HepG2 (cell line): ENCODE data around the gene POU2F1. TPM values are rescaled to one million over a fixed set of nuclear protein-coding genes. Genes with fewer than 3 reads are reported as not detected.

Experiments
- ATAC-seq: fragments of 200-7000 bp; cut with Tn5 transposase; 3 replicates; pipeline ENCODE4 v1.9.1; 2020; ENCODE audit warnings: mild to moderate bottlenecking, moderate library complexity
- BruUV-seq: library from RNA; stranded (reverse); fragments of 400-500 nt; replicated peaks from 2 replicates; lab custom pipeline; 2021; lab: Mats Ljungman, UMichigan
- CTCF ChIA-PET: fragments of 300-600 bp; formaldehyde crosslinking; extraction: SDS; loops from one replicate; lab custom pipeline; 2021; ENCODE audit warnings: low total read pairs, inconsistent platforms, low intra/inter-chr PET ratio; lab: Yijun Ruan, JAX
- POLR2A ChIA-PET: fragments of 350-600 bp; sonication (Branson Sonifier 250); formaldehyde crosslinking; loops from one replicate; lab custom pipeline; 2020; ENCODE audit warnings: antibody characterized with exemption, inconsistent platforms; lab: Yijun Ruan, JAX
- DNase-seq: peaks from one replicate; pipeline ENCODE4 v3.0.0-alpha.2; 2015; ENCODE audit warnings: low spot score
- FAIRE-seq: peaks from 3 replicates; lab custom pipeline; 2011; peaks lifted over from hg19 to GRCh38; lab: Jason Lieb, UNC
- H2AFZ ChIP-seq: one replicate; pipeline ENCODE4 v1.6.1; 2011; ENCODE audit warnings: low read length, inconsistent platforms
- H3K27ac ChIP-seq: fragments of 300-600 bp; 3 replicates; pipeline ENCODE4 v1.8.0; 2011; ENCODE audit warnings: mixed run types, mild to moderate bottlenecking, mixed read lengths, low read length, inconsistent platforms; ENCODE audit not compliant: insufficient read depth; ENCODE audit errors: extremely low read length
- H3K27me3 ChIP-seq, 2 experiments: fragments of 200-600 bp in 1 of 2; 2 replicates in 1 of 2; 3 replicates in 1 of 2; pipeline versions ENCODE4 v1.6.0 to v1.8.0; 2011; ENCODE audit warnings: low read length in 2 of 2, mild to moderate bottlenecking in 2 of 2, moderate library complexity in 2 of 2, inconsistent platforms in 1 of 2; ENCODE audit not compliant: insufficient read depth in 2 of 2, control insufficient read depth in 1 of 2
- H3K36me3 ChIP-seq, 2 experiments: fragments of 200-600 bp in 1 of 2; replicated peaks in 1 of 2; 2 replicates in 1 of 2; 3 replicates in 1 of 2; pipeline versions ENCODE4 v1.5.1 to v1.8.0; 2011; ENCODE audit warnings: low read length in 2 of 2, inconsistent platforms in 1 of 2; ENCODE audit not compliant: insufficient read depth in 2 of 2, control insufficient read depth in 1 of 2
- H3K4me1 ChIP-seq: 2 replicates; pipeline ENCODE4 v1.5.1; 2012; ENCODE audit warnings: low read length, inconsistent platforms; ENCODE audit not compliant: insufficient read depth
- H3K4me2 ChIP-seq: 2 replicates; pipeline ENCODE4 v1.6.0; 2011; ENCODE audit warnings: low read depth, low read length, inconsistent platforms
- H3K4me3 ChIP-seq, 3 experiments: fragments of 200-600 bp in 1 of 3; sonication (generic), shearing (Covaris generic) in 1 of 3; replicated peaks in 1 of 3; 2 replicates each; pipeline ENCODE4 v1.5.1; 2011 to 2016; ENCODE audit warnings: low read length in 3 of 3, inconsistent platforms in 2 of 3, low read depth in 2 of 3, mild to moderate bottlenecking in 2 of 3, control low read depth in 1 of 3, mixed read lengths in 1 of 3; ENCODE audit not compliant: insufficient read depth in 1 of 3
- H3K79me2 ChIP-seq: one replicate; pipeline ENCODE4 v1.6.1; 2011; ENCODE audit warnings: low read length, inconsistent platforms; ENCODE audit not compliant: insufficient read depth
- H3K9ac ChIP-seq: 2 replicates; pipeline ENCODE4 v1.6.0; 2011; ENCODE audit warnings: mild to moderate bottlenecking, low read depth, low read length, inconsistent platforms; ENCODE audit not compliant: insufficient read depth
- H3K9me3 ChIP-seq: 2 replicates; pipeline ENCODE4 v1.5.1; 2012; ENCODE audit warnings: mild to moderate bottlenecking, low read length
- H4K20me1 ChIP-seq: 2 replicates; pipeline ENCODE4 v1.6.0; 2011; ENCODE audit warnings: inconsistent platforms, mild to moderate bottlenecking, low read length, moderate library complexity; ENCODE audit not compliant: insufficient read depth
- BORCS8-MEF2B ChIP-seq: sonication (generic); formaldehyde crosslinking; IDR thresholded peaks from 2 replicates; pipeline ENCODE4 v1.8.0; 2022; ENCODE audit warnings: mild to moderate bottlenecking, missing genetic modification reagents
- CENPBD1 ChIP-seq: sonication (generic); formaldehyde crosslinking; IDR thresholded peaks from 2 replicates; pipeline ENCODE4 v1.8.0; 2022; ENCODE audit warnings: missing genetic modification reagents, low read depth, mild to moderate bottlenecking, borderline replicate concordance
- CHD4 ChIP-seq: fragments of 200-600 bp; sonication (generic); IDR thresholded peaks from 2 replicates; pipeline ENCODE4 v1.7.0; 2017; ENCODE audit warnings: mild to moderate bottlenecking, low read length, borderline replicate concordance
- GABPB1 ChIP-seq: IDR thresholded peaks from 2 replicates; pipeline ENCODE4 v1.6.1; 2016; ENCODE audit warnings: mild to moderate bottlenecking, missing genetic modification reagents, moderate library complexity, missing compliant biosample characterization
- GATAD2A ChIP-seq: IDR thresholded peaks from 2 replicates; pipeline ENCODE4 v1.6.1; 2016
- ISX ChIP-seq: sonication (generic); formaldehyde crosslinking; conservative IDR thresholded peaks from 2 replicates; pipeline ENCODE4 v1.5.0; 2020; ENCODE audit warnings: missing genetic modification reagents
- JUNB ChIP-seq: sonication (generic); formaldehyde crosslinking; IDR thresholded peaks from 2 replicates; pipeline ENCODE4 v1.8.0; 2022; ENCODE audit warnings: missing genetic modification reagents, mild to moderate bottlenecking, borderline replicate concordance
- PITX1 ChIP-seq: sonication (generic); formaldehyde crosslinking; IDR thresholded peaks from 2 replicates; pipeline ENCODE4 v1.5.1; 2020; ENCODE audit warnings: mild to moderate bottlenecking, missing genetic modification reagents
- REXO4 ChIP-seq: sonication (generic); formaldehyde crosslinking; IDR thresholded peaks from 2 replicates; pipeline ENCODE4 v1.8.0; 2022; ENCODE audit warnings: missing genetic modification reagents, mild to moderate bottlenecking, borderline replicate concordance
- SMC3 ChIP-seq: IDR thresholded peaks from 2 replicates; pipeline ENCODE4 v1.6.1; 2011; ENCODE audit warnings: low read length, improper control_type of control experiment
- SNRNP70 ChIP-seq: fragments of 200-400 bp; formaldehyde crosslinking; IDR thresholded peaks from 2 replicates; pipeline ENCODE4 v1.6.1; 2017; ENCODE audit warnings: mild to moderate bottlenecking, low read depth, low read length, moderate library complexity
- ZBTB49 ChIP-seq: sonication (generic); formaldehyde crosslinking; IDR thresholded peaks from 2 replicates; pipeline ENCODE4 v1.4.0; 2020; ENCODE audit warnings: missing genetic modification reagents, borderline replicate concordance
- ZFP1 ChIP-seq: IDR thresholded peaks from 2 replicates; pipeline ENCODE4 v1.6.1; 2016
- ZNF737 ChIP-seq: sonication (generic); formaldehyde crosslinking; IDR thresholded peaks from 2 replicates; pipeline ENCODE4 v1.5.0; 2020; ENCODE audit warnings: missing genetic modification reagents, mild to moderate bottlenecking, borderline replicate concordance
- ZNF792 ChIP-seq: IDR thresholded peaks from 2 replicates; pipeline ENCODE4 v1.6.1; 2016
- in situ Hi-C: cut with HindIII; loops from 2 replicates; pipeline ENCODE4 v1.10.0; 2017; ENCODE audit warnings: low pct_unique_long_range_greater_than_20kb; ENCODE audit not compliant: extremely low pct_ligation_motif_present
- intact Hi-C: fragments of 100-400 bp; cut with micrococcal nuclease; formaldehyde crosslinking; loops from one replicate; pipeline ENCODE4 v1.10.0; 2022; ENCODE audit not compliant: unreplicated experiment
- polyA plus RNA-seq, 8 experiments: library from polyadenylated mRNA; depleted of rRNA in 3 of 8; stranded (reverse) in 7 of 8; unstranded in 1 of 8; fragments of >200 nt; fragmentation: Illumina TruSeq in 4 of 8; extraction: Trizol in 4 of 8; gene quantifications; 2 replicates each; pipeline versions ENCODE4 v1.2.1 to v1.2.3, GENCODE V29; 2011 to 2016; ENCODE audit warnings: low read depth in 4 of 8, missing spikeins in 1 of 8, mixed read lengths in 1 of 8; ENCODE audit not compliant: insufficient read depth in 1 of 8
- total RNA-seq, 5 experiments: library from RNA; depleted of rRNA; stranded (reverse); fragments of >200 nt; fragmentation: Illumina TruSeq; extraction: Trizol; gene quantifications; 2 replicates each; pipeline ENCODE4 v1.2.3, GENCODE V29; 2016; ENCODE audit warnings: low read depth in 1 of 5

The POU2F1 gene
- total and polyA plus RNA-seq, 2 of the 13 experiments (the other 11 are each of a cell fraction or from before 2014, with no cell fraction given) = 10.2 to 13.0 TPM

DNA sequence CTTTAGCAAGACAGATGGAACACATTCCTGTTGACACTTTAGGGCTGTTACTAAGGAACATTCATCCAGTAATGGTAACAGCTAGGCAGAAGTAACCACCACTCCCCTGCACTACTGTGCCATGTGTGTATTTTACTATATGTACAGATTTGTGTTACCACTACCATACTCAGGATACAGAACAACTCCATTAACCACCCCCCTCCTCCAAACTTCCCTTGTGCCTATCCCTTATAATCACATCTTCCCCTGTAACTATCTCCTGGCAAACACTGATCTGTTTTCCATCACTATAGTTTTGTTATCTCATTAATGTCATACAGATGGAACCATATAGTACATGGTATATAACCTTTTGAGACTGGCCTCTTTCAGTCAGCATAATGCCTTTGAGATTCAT is 3.9 kb upstream of the POU2F1 start:
- no peak for FAIRE-seq
- intact Hi-C loops (no loop called here), in situ Hi-C loops (no loop called here)
- no peaks in the 10 kb centered on the region for H4K20me1 ChIP-seq
- H3K27me3 ChIP-seq = peaks cover 2 to 3% of the 10 kb centered on the region in 2 experiments; a peak in 1 of 5 replicates
- no peak for ATAC-seq
- no TSS peak for BruUV-seq
- ChIA-PET CTCF (no interaction called here), POLR2A (no interaction called here)
- no peak overlapping the region for H3K9ac ChIP-seq
- peaks cover 8% of the 10 kb centered on the region for H3K4me1 ChIP-seq
- DNase-seq = no peak
- no peak overlapping the region for H2AFZ ChIP-seq
- H3K36me3 ChIP-seq = no peaks in the 10 kb centered on the region
- TF ChIP-seq ZNF737 (no peak), GATAD2A (CRISPR knock-in tag) (no peak), ISX (CRISPR knock-in tag) (no peak), PITX1 (CRISPR knock-in tag) (no peak), ZBTB49 (CRISPR knock-in tag) (no peak), SMC3 (no peak), CENPBD1 (CRISPR knock-in tag) (no peak), JUNB (CRISPR knock-in tag) (no peak), CHD4 (no peak), ZNF792 (no peak), SNRNP70 (no peak), ZFP1 (CRISPR knock-in tag) (no peak), GABPB1 (no peak), BORCS8-MEF2B (CRISPR knock-in tag) (no peak), REXO4 (CRISPR knock-in tag) (no peak)
- no peak overlapping the region for H3K27ac ChIP-seq
- no peak overlapping the region for H3K4me3 ChIP-seq
- H3K79me2 ChIP-seq = no peaks in the 10 kb centered on the region
- no peak overlapping the region for H3K4me2 ChIP-seq
- no peaks in the 10 kb centered on the region for H3K9me3 ChIP-seq
